WERI-Rb-1 (cell line): ENCODE results near the gene HAUS2.

Experiments
- DNase-seq: peaks from one replicate; pipeline ENCODE4 v3.0.0-alpha.2; 2020
- H3K27ac ChIP-seq: fragments of 250-450 bp; sonication (Bioruptor Pico); 2 replicates; pipeline ENCODE4 v1.5.1; 2020; ENCODE audit warnings: mild to moderate bottlenecking, moderate library complexity
- H3K27me3 ChIP-seq: fragments of 250-450 bp; sonication (Bioruptor Pico); 2 replicates; pipeline ENCODE4 v1.5.1; 2021; ENCODE audit warnings: mild to moderate bottlenecking, low read depth, moderate library complexity; ENCODE audit not compliant: insufficient read depth, severe bottlenecking
- H3K36me3 ChIP-seq: fragments of 250-450 bp; sonication (Bioruptor Pico); 2 replicates; pipeline ENCODE4 v1.5.1; 2020; ENCODE audit warnings: mild to moderate bottlenecking, moderate library complexity
- H3K4me3 ChIP-seq: 2 replicates; pipeline ENCODE4 v1.5.1; 2011; ENCODE audit warnings: low read depth, mild to moderate bottlenecking, control low read depth, low read length
- H3K9me3 ChIP-seq: fragments of 250-450 bp; sonication (Bioruptor Pico); 2 replicates; pipeline ENCODE4 v1.5.1; 2021; ENCODE audit warnings: mild to moderate bottlenecking, moderate library complexity; ENCODE audit not compliant: severe bottlenecking
- TF ChIP-seq, protein P1 (sequence below): IDR thresholded peaks from 2 replicates; pipeline ENCODE4 v1.5.1; 2011; ENCODE audit warnings: low read depth, mild to moderate bottlenecking, control low read depth, inconsistent platforms, low read length

The HAUS2 gene

DNA sequence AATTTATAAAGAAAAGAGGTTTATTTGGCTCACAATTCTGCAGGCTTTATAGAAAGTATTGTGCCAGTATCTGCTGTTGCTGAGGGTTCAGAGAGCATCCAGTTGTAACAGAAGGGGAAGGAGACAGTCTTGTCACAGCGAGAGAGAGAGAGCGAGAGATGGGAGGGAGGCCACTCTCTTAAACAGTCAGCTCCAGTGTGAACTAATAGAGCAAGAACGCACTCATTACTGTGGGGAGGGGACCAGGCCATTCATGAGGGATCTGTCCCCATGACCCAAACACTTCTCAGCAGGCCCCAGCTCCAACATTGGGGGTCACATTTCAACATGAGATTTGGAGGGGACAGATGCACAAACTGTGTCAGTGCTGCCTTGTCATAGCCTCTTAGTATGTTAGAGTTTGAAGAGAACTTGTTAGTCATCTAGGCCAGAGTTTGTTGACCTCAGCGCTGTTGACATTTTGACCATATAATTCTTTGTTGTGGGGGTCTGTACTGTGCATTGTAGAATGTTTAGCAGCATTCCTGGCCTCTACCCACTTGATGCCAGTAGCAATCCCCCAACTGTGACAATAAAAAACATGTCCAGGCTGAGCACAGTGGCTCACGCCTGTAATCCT is 42.1 kb downstream of the HAUS2 start:
- Histone ChIP-seq H3K27ac (no peak overlapping the region), H3K27me3 (no peaks in the 10 kb centered on the region), H3K36me3 (peaks cover 35% of the 10 kb centered on the region), H3K9me3 (no peaks in the 10 kb centered on the region), H3K4me3 (no peak overlapping the region)
- DNase-seq = no peak
- TF ChIP-seq, protein P1, sequence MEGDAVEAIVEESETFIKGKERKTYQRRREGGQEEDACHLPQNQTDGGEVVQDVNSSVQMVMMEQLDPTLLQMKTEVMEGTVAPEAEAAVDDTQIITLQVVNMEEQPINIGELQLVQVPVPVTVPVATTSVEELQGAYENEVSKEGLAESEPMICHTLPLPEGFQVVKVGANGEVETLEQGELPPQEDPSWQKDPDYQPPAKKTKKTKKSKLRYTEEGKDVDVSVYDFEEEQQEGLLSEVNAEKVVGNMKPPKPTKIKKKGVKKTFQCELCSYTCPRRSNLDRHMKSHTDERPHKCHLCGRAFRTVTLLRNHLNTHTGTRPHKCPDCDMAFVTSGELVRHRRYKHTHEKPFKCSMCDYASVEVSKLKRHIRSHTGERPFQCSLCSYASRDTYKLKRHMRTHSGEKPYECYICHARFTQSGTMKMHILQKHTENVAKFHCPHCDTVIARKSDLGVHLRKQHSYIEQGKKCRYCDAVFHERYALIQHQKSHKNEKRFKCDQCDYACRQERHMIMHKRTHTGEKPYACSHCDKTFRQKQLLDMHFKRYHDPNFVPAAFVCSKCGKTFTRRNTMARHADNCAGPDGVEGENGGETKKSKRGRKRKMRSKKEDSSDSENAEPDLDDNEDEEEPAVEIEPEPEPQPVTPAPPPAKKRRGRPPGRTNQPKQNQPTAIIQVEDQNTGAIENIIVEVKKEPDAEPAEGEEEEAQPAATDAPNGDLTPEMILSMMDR = no peak

DNA sequence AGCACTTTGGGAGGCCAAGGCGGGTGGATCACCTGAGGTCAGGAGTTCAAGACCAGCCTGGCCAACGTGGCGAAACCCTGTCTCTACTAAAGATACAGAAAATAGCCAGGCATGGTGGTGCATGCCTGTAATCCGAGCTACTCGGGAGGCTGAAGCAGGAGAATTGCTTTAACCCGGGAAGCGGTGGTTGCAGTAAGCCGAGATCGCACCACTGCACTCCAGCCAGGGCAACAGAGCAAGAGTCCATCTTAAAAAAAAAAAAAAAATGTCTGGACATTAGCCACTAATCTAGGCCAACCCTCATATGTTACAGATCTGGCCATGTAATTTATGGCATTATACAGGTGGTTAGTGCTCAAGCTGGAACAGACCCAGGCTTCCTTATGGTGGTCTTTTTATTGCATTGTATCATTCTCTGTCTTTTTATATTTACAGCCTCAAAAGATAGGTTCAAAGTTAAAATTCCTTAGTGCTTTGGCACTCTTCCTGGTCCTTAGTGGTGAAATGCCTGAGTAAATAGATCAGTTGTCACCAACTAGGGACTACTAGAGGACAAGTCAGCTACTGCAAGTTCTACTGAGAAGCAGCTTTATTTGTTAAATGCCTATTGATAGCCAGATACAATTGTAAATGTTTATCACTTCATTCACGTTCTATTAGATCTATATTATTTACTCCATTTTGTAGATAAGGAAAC is 42.7 kb downstream of the HAUS2 start:
- H3K4me3 ChIP-seq = no peak overlapping the region
- H3K27ac ChIP-seq = no peak overlapping the region
- H3K27me3 ChIP-seq = no peaks in the 10 kb centered on the region
- DNase-seq = no peak
- peaks cover 29% of the 10 kb centered on the region for H3K36me3 ChIP-seq
- no peaks in the 10 kb centered on the region for H3K9me3 ChIP-seq
- TF ChIP-seq, protein P1 = 0 out of 2 replicates have a peak, but pooled peaks have one; percentile 10

DNA sequence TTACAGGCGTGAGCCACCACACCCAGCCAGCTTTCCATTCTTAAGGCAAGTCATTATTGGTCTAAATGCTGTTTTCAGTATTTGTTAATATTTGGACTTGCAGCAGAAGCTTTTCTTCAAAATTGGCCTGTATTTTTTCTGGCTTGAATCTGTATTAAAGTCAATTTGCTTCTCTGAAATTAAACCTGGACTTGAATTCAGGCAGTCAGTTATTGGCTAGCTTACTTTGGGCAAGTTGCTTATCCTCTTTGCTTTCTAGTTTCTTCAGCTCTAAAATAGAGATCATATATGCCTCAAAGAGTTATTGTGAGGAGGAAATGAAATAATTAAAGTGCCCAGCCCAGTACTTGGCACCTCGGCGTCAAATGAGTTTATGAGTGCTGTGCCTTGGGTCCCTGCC is 44.1 kb downstream of the HAUS2 start:
- Histone ChIP-seq H3K36me3 (peaks cover 20% of the 10 kb centered on the region), H3K27ac (no peak overlapping the region), H3K4me3 (no peak overlapping the region), H3K9me3 (no peaks in the 10 kb centered on the region), H3K27me3 (no peaks in the 10 kb centered on the region)
- DNase-seq = no peak
- TF ChIP-seq, protein P1 = no peak

DNA sequence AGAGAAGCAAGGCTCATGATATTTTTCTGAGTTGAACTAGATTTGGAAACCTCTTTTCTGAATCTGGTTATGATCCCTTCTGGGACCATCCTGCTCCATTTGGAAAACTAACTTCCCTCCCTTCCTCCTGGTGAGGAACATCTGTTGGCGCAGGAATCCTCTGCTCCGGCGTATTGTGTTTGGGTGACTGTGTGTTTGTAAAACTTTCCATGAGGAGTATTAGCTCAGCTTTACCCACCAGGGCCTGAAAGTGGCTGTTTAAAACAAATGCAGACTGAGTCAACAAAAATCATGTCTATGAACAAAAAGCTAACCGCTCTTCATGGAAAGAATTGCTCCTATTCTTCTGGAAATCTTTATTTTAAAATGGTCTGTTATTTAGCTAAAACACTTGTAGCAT is 44.5 kb downstream of the HAUS2 start:
- Histone ChIP-seq H3K27me3 (no peaks in the 10 kb centered on the region), H3K36me3 (peaks cover 20% of the 10 kb centered on the region), H3K27ac (no peak overlapping the region), H3K4me3 (no peak overlapping the region), H3K9me3 (no peaks in the 10 kb centered on the region)
- TF ChIP-seq, protein P1 = no peak
- no peak for DNase-seq

DNA sequence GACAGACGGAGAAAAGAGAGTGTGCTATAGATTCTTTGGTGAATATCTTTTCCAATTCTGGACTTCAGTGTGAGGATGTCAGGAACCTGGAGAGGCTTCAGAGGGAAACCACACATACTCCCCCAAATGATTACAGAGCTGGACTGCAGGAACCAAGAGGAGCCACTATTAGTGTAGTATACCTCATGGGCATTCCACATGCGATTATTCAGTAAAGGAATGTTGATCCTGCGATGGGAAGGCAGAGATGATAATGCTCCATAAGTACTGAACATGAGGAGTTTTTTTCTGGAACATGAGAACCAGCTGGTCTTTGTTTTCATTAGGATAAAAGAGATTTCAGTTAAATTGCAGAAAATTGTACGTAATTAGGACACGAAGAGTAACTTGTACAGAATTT is 45.5 kb downstream of the HAUS2 start:
- no peak for DNase-seq
- no peak overlapping the region for H3K27ac ChIP-seq
- H3K4me3 ChIP-seq = no peak overlapping the region
- H3K36me3 ChIP-seq = peaks cover 20% of the 10 kb centered on the region
- no peaks in the 10 kb centered on the region for H3K9me3 ChIP-seq
- H3K27me3 ChIP-seq = no peaks in the 10 kb centered on the region
- TF ChIP-seq, protein P1 = no peak
